HUES64 (cell line): ENCODE data around the gene KCNH6.
A peak's percentile ranks its signal among the peaks of the same experiment; 100 is the strongest.

Source experiments
- H3K27ac ChIP-seq: 2 replicates; pipeline ENCODE4 v1.7.0; 2013; ENCODE audit warnings: low read depth, low read length, inconsistent platforms
- H3K27me3 ChIP-seq: 2 replicates; pipeline ENCODE4 v1.6.1; 2013; ENCODE audit warnings: mild to moderate bottlenecking, low read length; ENCODE audit not compliant: insufficient read depth
- H3K36me3 ChIP-seq: 2 replicates; pipeline ENCODE4 v1.6.1; 2013; ENCODE audit warnings: mild to moderate bottlenecking, low read length; ENCODE audit not compliant: insufficient read depth
- H3K4me1 ChIP-seq: 2 replicates; pipeline ENCODE4 v1.6.1; 2013; ENCODE audit warnings: mild to moderate bottlenecking, low read length, moderate library complexity; ENCODE audit not compliant: insufficient read depth
- H3K4me3 ChIP-seq: 2 replicates; pipeline ENCODE4 v1.5.1; 2013; ENCODE audit warnings: mild to moderate bottlenecking, low read length, moderate library complexity
- H3K9ac ChIP-seq: 2 replicates; pipeline ENCODE4 v1.6.1; 2013; ENCODE audit warnings: mild to moderate bottlenecking, low read depth, low read length
- H3K9me3 ChIP-seq: 2 replicates; pipeline ENCODE4 v1.6.1; 2013; ENCODE audit warnings: low read depth, low read length; ENCODE audit not compliant: insufficient read depth
- WGBS: fragments of 150-250, 120-280 bp; methylation state at CpG from one replicate; pipeline ENCODE4 v1.1.7; 2013; ENCODE audit warnings: missing lambda C conversion rate; 5-methylcytosine and 5-hydroxymethylcytosine counted together

The KCNH6 gene

DNA sequence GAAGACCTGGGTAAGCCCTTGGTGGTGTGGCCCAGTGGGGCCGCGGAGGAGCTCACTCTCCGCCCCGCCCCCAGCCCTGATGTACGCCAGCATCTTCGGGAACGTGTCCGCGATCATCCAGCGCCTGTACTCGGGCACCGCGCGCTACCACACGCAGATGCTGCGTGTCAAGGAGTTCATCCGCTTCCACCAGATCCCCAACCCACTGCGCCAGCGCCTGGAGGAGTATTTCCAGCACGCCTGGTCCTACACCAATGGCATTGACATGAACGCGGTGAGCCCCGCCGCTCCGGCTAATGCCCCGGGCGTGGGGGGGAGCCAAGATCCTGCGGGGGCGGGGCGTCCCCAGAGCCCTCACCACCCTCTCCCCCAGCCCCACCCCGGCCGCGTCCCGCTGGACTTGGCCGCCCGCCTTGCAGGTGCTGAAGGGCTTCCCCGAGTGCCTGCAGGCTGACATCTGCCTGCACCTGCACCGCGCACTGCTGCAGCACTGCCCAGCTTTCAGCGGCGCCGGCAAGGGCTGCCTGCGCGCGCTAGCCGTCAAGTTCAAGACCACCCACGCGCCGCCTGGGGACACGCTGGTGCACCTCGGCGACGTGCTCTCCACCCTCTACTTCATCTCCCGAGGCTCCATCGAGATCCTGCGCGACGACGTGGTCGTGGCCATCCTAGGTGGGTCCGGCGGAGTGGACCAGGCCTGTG, 15.0 kb downstream of the KCNH6 start:
- WGBS: 61% methylated on average over 62 of the region's 62 CpGs
- Histone ChIP-seq H3K4me3 (peak overlapping the region; percentile 38), H3K9ac (no peak overlapping the region), H3K4me1 (no peaks in the 10 kb centered on the region), H3K27ac (no peak overlapping the region), H3K27me3 (peaks cover 30% of the 10 kb centered on the region), H3K9me3 (no peaks in the 10 kb centered on the region), H3K36me3 (no peaks in the 10 kb centered on the region)

DNA sequence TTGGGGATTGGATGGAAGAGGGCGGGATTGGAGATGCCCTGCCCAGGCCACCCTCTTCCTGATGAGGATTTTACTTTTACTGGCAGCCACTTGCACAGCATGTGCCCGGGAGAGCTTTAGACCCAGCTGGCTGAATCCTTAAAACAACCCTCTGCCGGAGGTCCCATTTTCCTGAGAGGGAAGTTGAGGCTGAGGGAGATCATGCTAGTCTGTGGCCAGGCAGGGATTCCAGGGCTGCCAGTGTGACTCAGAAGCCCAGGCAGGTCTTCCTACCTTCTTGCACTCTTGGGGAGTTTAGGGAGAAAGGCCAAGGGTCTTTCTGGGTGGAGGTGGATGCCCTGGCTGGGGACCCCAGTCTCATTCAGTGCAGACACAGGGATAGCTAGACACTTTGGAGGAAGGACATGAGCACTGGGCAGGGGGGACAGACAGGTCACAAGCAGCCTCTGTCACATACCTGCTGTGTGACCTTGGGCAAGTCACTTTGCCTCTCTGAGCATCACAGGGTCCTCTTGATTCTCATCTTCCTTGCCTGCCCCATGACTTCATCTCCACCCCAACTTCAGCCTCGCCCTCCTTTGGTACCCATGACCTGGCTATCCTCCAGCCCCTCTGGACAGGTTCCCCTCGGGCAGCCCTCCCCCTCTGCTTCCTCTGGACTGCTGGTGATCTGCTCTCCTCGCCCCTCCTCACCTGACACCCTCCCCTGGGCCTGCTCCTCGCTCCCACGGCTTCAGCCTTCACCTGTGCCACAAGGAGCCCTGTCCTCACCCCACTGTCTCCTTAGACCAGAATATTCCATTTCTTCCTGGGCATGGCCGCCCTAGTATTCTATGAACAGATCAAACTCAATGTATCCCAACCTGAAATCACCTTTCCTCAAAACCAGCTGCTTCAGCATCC, 15.8 kb downstream of the KCNH6 start:
- Histone ChIP-seq H3K9me3 (no peaks in the 10 kb centered on the region), H3K4me3 (peak overlapping the region; percentile 38; the same call in 1 of the 2 replicates), H3K9ac (no peak overlapping the region), H3K27ac (no peak overlapping the region), H3K36me3 (no peaks in the 10 kb centered on the region), H3K27me3 (peaks cover 30% of the 10 kb centered on the region), H3K4me1 (0 out of 2 replicates have a peak, but pooled peaks cover 2% of the 10 kb centered on the region)
- 84% methylated on average over 9 of the region's 9 CpGs for WGBS

DNA sequence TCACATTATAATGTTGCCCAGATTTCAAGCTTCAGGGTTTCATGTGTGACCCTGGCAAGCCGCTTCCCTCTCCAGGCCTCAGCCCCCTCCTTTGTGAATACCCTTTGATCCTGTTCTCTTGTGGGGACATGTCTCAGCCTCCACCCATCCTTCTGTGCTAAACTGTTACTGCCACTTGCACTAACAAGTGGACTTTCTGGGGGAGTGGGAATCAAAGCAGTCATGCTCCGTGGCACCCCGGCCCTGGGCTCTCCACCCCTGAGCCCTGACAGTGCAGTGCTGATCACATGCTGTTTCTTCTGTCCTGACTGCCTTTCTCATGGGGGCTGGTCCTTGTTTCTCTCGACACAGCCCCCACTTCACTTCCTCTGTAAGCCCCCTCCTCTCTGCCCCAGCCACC, 17.4 kb downstream of the KCNH6 start:
- Histone ChIP-seq H3K4me3 (no peak overlapping the region), H3K9me3 (no peaks in the 10 kb centered on the region), H3K4me1 (0 out of 2 replicates have a peak, but pooled peaks cover 6% of the 10 kb centered on the region), H3K27ac (no peak overlapping the region), H3K9ac (no peak overlapping the region), H3K36me3 (no peaks in the 10 kb centered on the region), H3K27me3 (peaks cover 30% of the 10 kb centered on the region)
- WGBS: 75% methylated on average over 4 of the region's 4 CpGs

DNA sequence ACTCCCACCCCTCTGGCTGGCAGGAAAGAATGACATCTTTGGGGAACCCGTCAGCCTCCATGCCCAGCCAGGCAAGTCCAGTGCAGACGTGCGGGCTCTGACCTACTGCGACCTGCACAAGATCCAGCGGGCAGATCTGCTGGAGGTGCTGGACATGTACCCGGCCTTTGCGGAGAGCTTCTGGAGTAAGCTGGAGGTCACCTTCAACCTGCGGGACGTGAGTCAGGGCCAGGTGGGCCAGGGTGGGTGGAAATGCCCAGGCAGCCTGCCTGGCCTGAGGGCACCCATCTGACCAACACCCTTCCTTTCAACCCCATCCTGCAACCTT, 19.0 kb downstream of the KCNH6 start:
- 0 out of 2 replicates have a peak, but pooled peaks cover 6% of the 10 kb centered on the region for H3K4me1 ChIP-seq
- H3K27ac ChIP-seq: no peak overlapping the region
- WGBS: 94% methylated on average over 9 of the region's 9 CpGs
- H3K4me3 ChIP-seq: no peak overlapping the region
- no peak overlapping the region for H3K9ac ChIP-seq
- H3K27me3 ChIP-seq: peaks cover 27% of the 10 kb centered on the region
- H3K9me3 ChIP-seq: no peaks in the 10 kb centered on the region
- no peaks in the 10 kb centered on the region for H3K36me3 ChIP-seq

DNA sequence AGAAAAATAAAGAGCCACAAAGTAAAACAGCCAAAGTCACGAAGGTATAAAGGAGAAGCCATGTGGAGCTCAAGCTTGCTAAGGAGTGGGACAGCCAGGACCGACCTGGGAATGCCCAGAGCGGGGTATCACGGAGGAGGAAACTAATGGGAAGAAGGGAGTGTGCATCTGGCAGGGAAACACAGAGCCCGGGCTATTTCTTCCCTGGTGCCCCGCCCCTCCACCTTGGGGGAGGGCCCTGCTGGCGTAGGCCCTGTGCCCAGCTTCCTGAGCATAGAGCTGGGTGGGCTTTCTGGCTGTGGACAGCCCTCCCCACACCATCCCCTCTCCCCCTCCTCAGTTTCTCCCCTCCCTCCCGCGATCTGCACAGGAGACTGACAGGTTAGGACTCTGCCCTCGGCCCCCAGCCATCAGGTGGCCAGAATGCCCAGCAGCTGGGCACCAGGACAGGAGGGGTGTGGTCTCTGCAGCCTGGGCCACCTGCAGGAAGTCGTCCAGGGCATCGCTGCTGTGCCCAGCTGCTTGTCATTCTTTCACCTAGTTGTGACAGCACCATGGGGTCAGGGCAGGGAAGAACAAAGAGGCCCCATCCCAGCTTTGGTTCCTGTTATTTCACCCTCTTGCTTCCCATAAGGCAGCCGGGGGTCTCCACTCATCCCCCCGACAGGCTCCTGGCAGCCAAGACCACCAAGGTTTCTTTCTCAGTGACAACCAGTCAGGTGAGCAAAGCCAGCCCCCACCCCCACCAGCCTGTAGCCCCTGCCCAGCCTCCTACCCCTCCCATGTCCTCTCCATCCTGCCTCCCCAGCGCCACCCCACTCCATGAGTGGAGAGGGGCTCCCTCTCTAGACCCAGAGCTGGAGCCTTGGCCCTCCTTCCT, 20.0 kb downstream of the KCNH6 start:
- Histone ChIP-seq H3K9ac (no peak overlapping the region), H3K27ac (no peak overlapping the region), H3K4me3 (no peak overlapping the region), H3K27me3 (peaks cover 17% of the 10 kb centered on the region), H3K9me3 (no peaks in the 10 kb centered on the region), H3K36me3 (no peaks in the 10 kb centered on the region), H3K4me1 (0 out of 2 replicates have a peak, but pooled peaks cover 6% of the 10 kb centered on the region)
- WGBS: 75% methylated on average over 15 of the region's 15 CpGs

DNA sequence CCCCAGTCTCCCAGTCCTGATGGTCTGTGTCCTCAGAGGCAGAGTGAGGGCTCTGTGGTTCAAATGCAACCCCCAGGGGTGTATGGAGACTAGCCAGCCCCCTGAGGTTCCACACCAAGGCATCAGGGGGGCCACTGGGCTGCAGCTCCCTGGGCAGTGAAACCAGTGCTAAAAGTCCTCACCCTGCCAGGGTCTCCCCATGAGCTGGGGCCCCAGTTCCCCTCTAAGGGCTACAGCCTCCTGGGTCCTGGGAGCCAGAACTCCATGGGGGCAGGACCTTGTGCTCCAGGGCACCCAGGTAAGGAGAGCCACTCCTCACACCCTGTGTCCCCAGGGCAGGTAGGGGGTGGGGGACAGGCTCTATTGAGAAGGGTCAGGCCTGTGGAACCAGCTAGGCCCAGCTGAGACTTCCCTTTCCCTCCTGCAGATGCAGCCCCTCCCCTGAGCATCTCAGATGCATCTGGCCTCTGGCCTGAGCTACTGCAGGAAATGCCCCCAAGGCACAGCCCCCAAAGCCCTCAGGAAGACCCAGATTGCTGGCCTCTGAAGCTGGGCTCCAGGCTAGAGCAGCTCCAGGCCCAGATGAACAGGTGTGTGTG, 20.8 kb downstream of the KCNH6 start:
- Histone ChIP-seq H3K4me1 (0 out of 2 replicates have a peak, but pooled peaks cover 6% of the 10 kb centered on the region), H3K27me3 (peaks cover 10% of the 10 kb centered on the region), H3K9ac (no peak overlapping the region; the same call in 1 of the 2 replicates), H3K4me3 (no peak overlapping the region), H3K27ac (no peak overlapping the region), H3K9me3 (no peaks in the 10 kb centered on the region), H3K36me3 (no peaks in the 10 kb centered on the region)

DNA sequence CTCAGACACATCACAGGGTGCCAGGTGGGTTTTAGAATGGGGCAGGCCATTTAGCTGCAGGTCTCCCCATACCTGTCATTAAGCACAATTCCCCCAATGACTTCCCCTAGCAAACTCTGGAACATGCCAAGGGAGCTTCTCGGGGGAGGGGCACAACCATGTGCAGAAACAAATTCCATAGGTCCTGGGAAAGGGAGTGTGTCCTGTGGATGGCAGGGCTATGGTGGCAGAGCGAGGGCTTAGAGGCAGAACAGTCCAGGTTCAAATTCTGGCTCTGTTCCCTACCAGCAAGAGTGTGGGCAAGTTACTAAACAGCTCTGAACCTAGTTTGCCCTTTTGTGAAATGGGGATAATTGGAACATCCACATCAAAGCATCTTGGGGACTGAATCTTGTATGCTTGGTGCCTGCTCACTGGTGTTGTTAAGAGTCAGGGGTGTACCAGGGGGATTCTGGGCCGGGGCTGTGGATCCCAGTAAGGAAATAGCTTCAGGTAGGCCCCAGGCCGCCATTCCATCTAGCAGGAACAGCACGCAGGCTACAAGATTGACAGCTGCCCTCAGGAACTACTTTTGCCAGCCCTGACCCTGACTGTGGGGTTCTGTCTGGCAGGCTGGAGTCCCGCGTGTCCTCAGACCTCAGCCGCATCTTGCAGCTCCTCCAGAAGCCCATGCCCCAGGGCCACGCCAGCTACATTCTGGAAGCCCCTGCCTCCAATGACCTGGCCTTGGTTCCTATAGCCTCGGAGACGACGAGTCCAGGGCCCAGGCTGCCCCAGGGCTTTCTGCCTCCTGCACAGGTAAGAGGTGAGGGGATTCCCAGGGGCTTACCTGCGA, 21.5 kb downstream of the KCNH6 start:
- 0 out of 2 replicates have a peak, but pooled peaks cover 11% of the 10 kb centered on the region for H3K4me1 ChIP-seq
- H3K4me3 ChIP-seq: no peak overlapping the region
- peaks cover 2% of the 10 kb centered on the region; the same call in 1 of the 2 replicates for H3K27me3 ChIP-seq
- H3K36me3 ChIP-seq: no peaks in the 10 kb centered on the region
- no peak overlapping the region for H3K27ac ChIP-seq
- H3K9ac ChIP-seq: no peak overlapping the region; the same call in 1 of the 2 replicates
- no peaks in the 10 kb centered on the region for H3K9me3 ChIP-seq
- WGBS: 92% methylated on average over 13 of the region's 13 CpGs

DNA sequence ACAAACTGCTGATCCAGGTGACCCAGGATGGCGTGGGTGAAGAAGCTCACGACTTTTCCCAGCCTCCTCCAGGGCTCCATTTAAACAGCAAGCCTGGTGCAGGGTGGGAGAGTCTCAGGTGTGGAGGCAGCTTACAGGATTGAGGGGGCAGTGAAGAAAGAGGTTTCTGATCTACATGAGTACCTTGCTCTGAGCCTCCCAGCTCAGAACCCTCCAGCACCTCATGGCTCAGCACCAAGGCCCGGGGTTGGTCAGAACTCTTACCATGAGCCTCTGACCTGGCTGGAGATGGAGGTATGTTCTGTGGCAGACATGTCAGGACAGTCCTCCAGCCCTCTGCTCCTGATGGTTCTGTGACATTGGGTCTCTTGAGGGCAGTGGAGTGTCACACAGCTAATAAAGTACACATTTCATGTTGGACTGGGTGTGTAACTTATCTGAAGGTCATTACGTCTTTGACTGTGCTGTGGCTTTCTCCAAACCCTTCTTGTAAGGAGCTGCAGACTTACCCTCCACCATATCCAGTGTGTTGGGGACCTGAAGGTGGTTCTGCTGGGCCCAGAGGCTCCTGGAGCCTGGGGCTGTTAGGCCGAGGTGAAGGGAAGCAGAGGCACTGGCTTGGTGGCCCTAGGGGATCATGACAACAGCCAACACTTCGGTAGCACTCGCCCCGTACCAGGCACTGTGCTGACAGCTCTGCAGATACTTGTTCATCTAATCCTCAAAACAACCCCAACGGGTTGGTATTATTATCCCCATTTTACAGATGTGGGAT, 23.3 kb downstream of the KCNH6 start:
- Histone ChIP-seq H3K9me3 (no peaks in the 10 kb centered on the region), H3K4me1 (0 out of 2 replicates have a peak, but pooled peaks cover 11% of the 10 kb centered on the region), H3K27ac (no peak overlapping the region), H3K36me3 (no peaks in the 10 kb centered on the region), H3K4me3 (no peak overlapping the region), H3K27me3 (no peaks in the 10 kb centered on the region), H3K9ac (no peak overlapping the region)
- WGBS: 89% methylated on average over 8 of the region's 9 CpGs

DNA sequence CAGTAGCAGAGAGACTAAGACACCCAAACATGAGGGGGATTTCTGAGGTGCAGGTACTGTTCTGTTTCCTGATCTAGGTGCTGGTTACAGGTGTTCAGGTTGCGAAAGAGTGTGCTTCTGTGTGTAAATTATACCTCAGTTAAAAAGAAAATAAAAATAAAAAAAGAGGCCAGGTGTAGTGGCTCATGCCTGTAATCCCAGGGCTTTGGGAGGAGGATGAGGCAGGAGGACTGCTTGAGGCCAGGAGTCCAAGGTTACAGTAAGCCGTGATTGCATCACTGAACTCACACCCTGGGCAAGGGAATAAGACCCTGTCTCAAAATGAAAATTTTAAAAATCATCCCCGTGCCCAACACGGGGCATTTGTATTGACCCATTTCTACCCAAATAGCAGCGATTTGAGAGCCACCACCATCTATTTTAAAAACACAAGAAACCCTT, 23.9 kb downstream of the KCNH6 start:
- no peak overlapping the region for H3K9ac ChIP-seq
- H3K9me3 ChIP-seq: no peaks in the 10 kb centered on the region
- no peak overlapping the region for H3K4me3 ChIP-seq
- no peaks in the 10 kb centered on the region for H3K27me3 ChIP-seq
- 97% methylated on average over 3 of the region's 5 CpGs for WGBS
- H3K36me3 ChIP-seq: no peaks in the 10 kb centered on the region
- H3K4me1 ChIP-seq: peaks cover 14% of the 10 kb centered on the region
- no peak overlapping the region for H3K27ac ChIP-seq
